Activated T-helper 1 cell treated with anti-CD3 and anti-CD28 coated beads, Interleukin-2, amount 50 U/mL, for 16 hours (primary cell): ENCODE results near the gene SPATA6L.

Experiments
- DNase-seq, 2 donors: peaks; one replicate each; pipeline ENCODE4 v3.0.0-alpha.2; 2020; ENCODE audit warnings: low read depth in 1 of 2, low spot score in 1 of 2

Gene SPATA6L

GRCh38 chr9:4590430-4591122, 75.7 kb downstream of the SPATA6L start:
- DNase-seq, result no peak

DNA sequence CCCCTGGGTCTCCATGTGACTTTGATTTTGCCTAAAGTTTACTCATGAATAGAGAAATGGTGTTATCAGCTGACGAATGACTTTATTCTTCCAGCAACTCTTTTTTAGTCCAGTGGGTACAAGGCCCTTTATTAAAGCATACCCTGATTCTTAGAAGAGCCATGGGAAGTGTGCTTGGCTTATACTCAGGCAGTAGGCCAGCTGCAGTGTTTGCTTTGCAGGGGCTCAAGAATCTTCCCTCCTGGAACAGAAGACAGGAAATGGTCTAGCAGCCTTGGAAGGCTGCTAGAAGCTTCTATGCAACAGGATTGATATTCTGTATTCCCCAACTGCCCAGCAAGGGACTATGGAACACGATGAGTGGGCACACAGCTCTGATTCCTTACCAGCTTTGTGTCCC, 77.6 kb downstream of the SPATA6L start:
- DNase-seq, result no peak

GRCh38 chr9:4585135-4585534, 81.1 kb downstream of the SPATA6L start:
- no peak for DNase-seq

DNA sequence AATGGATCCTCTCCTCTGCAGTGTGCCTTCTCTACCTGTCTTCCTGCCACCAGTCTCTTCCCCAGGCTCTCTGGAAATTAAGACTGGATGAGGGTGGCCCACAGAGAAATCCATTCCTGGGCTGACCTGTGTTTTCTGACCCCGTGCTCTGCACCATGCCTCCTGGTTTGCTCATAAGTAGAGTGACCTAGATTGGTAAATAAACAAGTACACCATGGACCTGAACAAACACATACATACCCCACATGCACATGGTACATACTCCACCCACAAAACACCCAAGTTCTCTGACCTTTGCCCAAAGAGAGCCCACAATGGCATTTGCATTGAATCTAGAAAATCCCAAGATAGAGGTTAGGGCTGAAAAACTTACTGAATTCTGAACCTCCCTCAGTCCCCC, 81.6 kb downstream of the SPATA6L start:
- DNase-seq, result no peak

DNA sequence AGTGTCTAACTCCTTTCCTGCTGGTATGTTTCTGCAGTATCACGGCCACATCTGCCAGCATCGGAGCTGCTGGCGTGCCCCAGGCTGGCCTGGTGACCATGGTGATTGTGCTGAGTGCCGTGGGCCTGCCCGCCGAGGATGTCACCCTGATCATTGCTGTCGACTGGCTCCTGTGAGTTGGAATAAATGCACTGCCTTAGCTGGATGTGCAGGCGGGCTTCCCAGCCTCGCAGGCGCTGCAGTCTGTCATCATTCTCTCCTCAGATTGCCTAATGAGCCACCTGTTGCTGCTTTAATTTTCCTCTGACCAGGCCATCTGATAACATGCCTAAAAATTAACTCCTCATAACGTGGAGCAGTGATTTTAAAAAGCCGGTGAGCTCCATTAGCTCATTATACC, 83.3 kb downstream of the SPATA6L start:
- no peak for DNase-seq

DNA sequence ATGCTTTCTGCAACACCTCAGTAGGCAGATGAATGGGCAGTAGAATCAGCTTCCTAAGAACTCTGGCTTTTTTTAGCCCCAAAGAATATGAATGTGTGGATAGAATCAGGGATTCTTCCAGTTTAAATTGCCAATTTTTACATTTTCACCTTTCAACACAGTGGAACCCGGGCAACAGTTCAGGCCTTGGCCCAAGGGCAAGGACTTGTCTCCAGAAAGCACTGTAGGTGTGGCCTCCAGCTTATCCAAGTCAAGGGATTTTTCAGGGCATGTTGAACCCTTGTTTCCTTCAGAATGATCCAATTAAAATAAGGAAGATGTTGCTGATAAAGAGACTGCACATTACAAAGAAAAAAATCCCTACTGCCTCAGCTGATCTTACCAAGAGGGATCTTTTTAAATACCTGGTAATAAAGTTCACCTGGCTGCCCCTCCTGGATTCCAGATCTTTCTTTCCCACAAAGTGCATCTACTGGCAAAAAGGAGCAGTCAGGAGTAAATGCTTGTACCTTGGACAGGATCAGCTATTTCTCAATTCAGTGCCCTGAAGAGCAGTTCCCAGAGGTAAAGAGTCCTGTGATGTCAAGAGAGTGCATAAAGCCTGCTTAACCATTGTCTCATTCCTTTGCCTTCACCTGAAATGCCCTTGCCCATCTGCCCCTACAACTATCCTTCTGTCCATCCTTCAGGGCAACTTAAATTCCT, 84.3 kb downstream of the SPATA6L start:
- DNase-seq, result no peak

- DNase-seq, result no peak
Measured at GRCh38 chr9:4581035-4581760, 85.1 kb downstream of the SPATA6L start.

DNA sequence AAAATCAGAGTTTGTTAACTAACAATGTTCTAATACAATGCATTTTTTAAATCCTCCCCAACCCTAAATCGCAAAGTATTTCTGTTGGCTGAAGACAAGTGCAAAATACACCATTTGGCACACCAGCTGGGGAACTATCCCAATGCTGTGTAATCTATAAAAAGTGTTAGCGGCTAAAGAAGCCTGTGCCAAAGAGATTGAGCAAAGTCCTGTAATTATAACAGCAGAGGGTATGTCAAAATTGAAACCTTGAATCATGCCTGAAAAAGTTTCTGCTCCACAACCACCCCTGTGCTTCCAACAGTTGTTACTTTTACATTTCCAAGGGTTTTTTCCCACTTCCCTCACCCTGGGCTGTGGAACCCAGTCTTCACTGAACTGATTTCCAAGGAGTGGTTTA, 87.3 kb downstream of the SPATA6L start:
- no peak for DNase-seq

GRCh38 chr9:4576448-4576847, 89.8 kb downstream of the SPATA6L start:
- DNase-seq, result no peak

GRCh38 chr9:4575997-4576396, 90.3 kb downstream of the SPATA6L start:
- DNase-seq, result no peak

- DNase-seq, result no peak
Measured at GRCh38 chr9:4574657-4575243, 91.5 kb downstream of the SPATA6L start.

DNA sequence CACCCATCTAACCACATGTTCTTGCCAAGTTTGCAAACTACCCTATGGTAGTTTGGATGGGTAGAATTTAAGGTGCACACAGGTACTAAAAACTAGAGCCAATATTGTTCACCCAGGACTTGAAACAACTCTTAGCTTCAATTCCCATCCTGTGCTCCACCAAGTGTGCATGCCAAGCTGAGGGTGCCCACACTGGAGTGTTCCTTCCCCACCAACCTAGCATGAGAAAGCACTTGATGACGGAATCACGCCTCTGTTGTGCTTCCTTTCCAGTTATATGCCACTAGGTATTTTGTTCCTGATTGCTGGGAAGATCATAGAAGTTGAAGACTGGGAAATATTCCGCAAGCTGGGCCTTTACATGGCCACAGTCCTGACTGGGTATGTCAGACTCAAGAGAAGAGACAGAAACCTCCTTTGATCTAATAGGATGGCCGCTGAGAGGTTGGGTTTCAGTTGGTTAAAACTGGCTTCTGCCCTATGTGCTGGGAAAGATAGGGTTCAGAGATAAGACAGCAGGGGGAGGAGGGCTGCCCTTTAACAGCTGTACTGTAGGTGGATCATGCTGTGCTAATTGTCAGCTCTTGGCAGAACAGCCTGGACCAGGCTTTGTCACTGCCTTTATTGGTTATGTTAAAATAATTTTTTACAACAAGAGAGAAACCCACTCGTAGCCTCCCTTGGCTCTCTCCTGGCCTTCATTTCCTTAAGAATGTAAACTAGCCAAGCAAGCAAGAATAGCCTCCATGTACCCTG, 92.5 kb downstream of the SPATA6L start:
- no peak for DNase-seq

DNA sequence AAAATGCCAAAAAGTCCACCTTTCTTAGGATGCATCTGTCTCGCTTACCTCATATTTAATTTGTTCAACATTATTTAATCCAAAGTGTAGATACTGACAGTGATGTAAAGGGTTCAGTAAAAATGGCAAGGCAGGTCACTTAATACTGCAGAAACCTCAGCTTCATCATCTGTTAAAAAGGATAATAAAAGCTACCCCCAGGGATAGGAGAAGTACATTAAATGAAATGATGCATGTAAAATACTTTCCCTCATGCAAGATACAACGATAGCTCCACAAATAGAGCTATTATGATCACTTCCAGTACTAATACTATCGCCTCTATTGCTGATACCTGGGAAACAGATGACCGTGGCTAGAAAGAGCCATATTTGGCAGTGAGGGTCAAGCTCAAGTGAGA, 93.1 kb downstream of the SPATA6L start:
- DNase-seq, result no peak

DNA sequence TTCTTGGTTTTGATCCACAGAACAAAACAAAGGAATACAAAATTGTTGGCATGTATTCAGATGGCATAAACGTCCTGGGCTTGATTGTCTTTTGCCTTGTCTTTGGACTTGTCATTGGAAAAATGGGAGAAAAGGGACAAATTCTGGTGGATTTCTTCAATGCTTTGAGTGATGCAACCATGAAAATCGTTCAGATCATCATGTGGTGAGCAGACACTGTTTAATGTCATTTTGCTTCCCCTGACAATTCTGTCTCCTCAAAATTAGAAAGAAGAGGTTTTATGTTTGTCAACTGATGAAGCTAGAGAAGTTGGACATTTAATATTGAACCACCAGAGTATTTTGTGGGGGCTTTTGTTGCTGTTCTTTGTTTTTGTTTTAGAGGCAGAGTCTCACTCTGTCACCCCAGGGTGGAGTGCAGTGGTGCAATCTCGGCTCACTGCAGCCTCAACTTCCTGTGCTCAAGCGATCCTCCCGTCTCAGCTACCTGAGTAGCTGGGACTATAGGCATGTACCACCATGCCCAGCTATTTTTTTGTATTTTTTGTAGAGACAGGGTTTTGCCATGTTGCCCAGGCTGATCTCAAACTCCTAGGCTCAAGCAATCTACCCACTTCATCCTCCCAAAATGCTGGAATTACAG, 94.0 kb downstream of the SPATA6L start:
- DNase-seq, result no peak

- DNase-seq, result no peak
Measured at GRCh38 chr9:4569101-4569500, 97.2 kb downstream of the SPATA6L start.

DNA sequence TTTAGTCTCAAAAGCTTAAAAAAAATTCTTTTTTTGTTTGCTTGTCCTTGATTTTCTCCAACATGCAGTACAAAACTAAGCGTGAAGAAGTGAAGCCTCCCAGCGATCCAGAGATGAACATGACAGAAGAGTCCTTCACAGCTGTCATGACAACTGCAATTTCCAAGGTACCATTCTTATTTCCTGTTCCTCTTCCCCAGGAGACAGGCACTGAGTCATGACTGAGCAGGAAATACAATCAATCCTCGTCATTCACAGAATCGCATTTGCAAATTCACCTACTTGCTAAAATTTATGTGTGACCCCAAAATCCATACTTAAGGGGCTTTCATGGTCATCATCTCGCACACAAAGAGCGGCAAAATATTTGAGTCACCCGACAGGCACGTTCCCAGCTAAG, 98.7 kb downstream of the SPATA6L start:
- DNase-seq, result no peak

DNA sequence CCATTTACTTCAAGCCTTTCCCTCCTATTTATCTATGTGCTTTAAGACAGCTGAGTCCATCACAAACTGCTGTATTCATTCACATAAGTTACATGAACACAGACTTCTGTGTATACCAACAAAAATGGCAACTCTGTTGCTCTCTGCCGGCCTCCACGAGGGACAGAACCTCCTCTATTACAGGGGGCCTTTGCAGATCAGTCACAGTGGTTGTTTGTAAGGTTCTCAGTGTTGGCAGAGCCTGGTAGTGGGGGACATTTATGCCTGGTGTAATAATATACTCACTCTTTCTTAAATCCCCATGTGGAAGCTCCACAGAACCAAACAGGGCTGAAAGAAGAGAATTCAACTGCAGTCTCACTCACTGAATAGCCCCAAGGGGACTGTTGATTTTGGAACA, 99.5 kb downstream of the SPATA6L start:
- no peak for DNase-seq

- no peak for DNase-seq
Measured at GRCh38 chr9:4563105-4563504, 103.2 kb downstream of the SPATA6L start.

DNA sequence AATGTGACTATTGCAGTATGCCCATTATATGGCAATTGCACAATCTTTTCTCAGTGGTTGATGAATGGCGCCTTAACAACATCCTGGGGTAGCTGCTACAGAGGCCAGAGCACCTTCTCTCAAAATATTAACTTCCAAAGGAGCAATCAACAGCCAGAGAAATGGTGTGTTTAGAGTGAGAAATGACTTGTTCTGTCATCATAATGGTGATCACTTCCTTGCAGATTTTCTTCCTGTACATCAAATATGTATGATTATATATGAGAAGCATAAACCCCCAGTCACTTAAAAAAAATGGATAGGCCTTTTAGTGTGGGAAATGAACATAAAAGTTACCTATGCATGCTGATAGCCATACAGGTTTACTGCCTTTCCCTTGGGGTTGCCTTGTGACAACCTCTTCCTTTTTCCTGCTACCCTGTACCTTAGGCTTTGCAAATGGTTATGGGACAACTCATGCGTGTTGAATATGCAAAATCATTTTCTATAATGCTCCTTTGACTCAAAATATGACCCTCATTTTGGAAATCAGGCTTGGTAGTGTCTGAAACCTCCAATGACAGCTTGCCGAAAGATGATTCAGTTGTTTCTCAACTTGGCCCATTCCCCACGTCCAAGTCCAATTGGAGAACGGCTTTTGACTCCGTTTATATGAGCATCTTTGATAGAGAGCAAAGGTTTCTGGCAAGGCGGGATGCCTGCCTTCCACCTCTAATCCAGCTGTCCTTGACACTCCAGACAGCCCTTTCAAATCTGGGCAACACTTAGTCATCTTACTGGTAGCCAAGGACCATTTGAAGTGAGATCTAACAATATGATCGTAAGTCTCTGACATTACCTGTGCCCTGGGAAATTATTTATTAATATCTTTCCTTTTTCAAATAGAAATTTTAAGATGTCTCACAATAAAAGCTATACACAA, 106.8 kb downstream of the SPATA6L start:
- no peak for DNase-seq
